Right lobe of liver (tissue), 6 donors: ENCODE results near the gene QPCT. TPM values are rescaled to one million over a fixed set of nuclear protein-coding genes. Genes with fewer than 3 reads are reported as not detected.

Experiments
- ATAC-seq, 4 donors: fragments of 200-7000 bp; cut with Tn5 transposase; one replicate each; pipeline ENCODE4 v1.9.1; 2020; ENCODE audit warnings: mild to moderate bottlenecking in 4 of 4, moderate library complexity in 4 of 4
- DNase-seq, 3 donors: peaks; one replicate each; pipeline ENCODE4 v3.0.0-alpha.2; 2020
- H3K27ac ChIP-seq, 3 donors: fragments of 200-600 bp; one replicate each; pipeline ENCODE4 v1.8.0; 2022
- H3K27me3 ChIP-seq, 2 donors: fragments of 200-600 bp; one replicate each; pipeline ENCODE4 v1.8.0; 2022
- H3K36me3 ChIP-seq, 4 donors: fragments of 200-600 bp; sonication (generic) in 1 of 4; one replicate each; pipeline versions ENCODE4 v1.5.1 to v1.8.0; 2017 to 2022; ENCODE audit warnings: control low read depth in 1 of 4
- H3K4me1 ChIP-seq, 4 donors: fragments of 200-600 bp; sonication (generic) in 1 of 4; one replicate each; pipeline versions ENCODE4 v1.5.1 to v1.8.0; 2017 to 2022; ENCODE audit warnings: control low read depth in 1 of 4
- H3K4me3 ChIP-seq, 3 donors: fragments of 200-600 bp; one replicate each; pipeline ENCODE4 v1.8.0; 2022
- H3K9me3 ChIP-seq, 4 donors: fragments of 200-600 bp; sonication (generic) in 1 of 4; one replicate each; pipeline versions ENCODE4 v1.5.1 to v1.8.0; 2017 to 2022; ENCODE audit warnings: control low read depth in 1 of 4
- POLR2A ChIP-seq: fragments of 450-650 bp; IDR thresholded peaks from one replicate; pipeline ENCODE4 v1.6.1; 2017; ENCODE audit warnings: antibody characterized with exemption, mild to moderate bottlenecking
- WGBS: methylation state at CpG from one replicate; pipeline ENCODE4 v1.1.6; 2018; ENCODE audit warnings: low coverage, low lambda C conversion rate; ENCODE audit not compliant: insufficient coverage; ENCODE audit errors: missing lambda C conversion rate; 5-methylcytosine and 5-hydroxymethylcytosine counted together
- intact Hi-C, 2 donors: fragments of 100-400 bp; cut with DNase I; formaldehyde crosslinking; loops; one replicate each; pipeline versions ENCODE4 v1.11.2 to v1.14.1; 2022
- small RNA-seq, 2 experiments: library from RNA; depleted of rRNA; stranded (forward); fragments of <200 nt; gene quantifications; one replicate each; pipeline ENCODE3, GENCODE V24; 2016
- total RNA-seq, 6 experiments: library from RNA; depleted of rRNA in 2 of 6; stranded (reverse); fragments of >200 nt in 2 of 6; fragmentation: NEBNext Ultra II Directional in 3 of 6; extraction: Animal tissue kit (Norgen Biotek cat#: 25700) in 3 of 6; gene quantifications; one replicate each; pipeline versions ENCODE4 v1.1.0 to v1.2.4, GENCODE V29; 2016 to 2023
- TF ChIP-seq, protein P1 (sequence below), 4 donors: fragments of 200-600 bp in 3 of 4; fragments of 450-650 bp in 1 of 4; IDR thresholded peaks; one replicate each; pipeline versions ENCODE4 v1.5.1 to v1.8.0; 2016 to 2022; ENCODE audit warnings: antibody characterized with exemption in 4 of 4, mild to moderate bottlenecking in 2 of 4
- donor health status: DM: no; HTN: yes; CAD: no.
- donor health status: DM: no; HTN: no; CAD: no.
- donor health status: DM: no; HTN: no; CAD: no.
- donor health status: DM: no; HTN: yes; CAD: no.
- donor health status: DM: no; HTN: yes; CAD: no.

The QPCT gene
- total RNA-seq, 6 experiments from 2014 or later, result 0.55 to 1.5 (median 1.1) TPM

- ATAC-seq (no peak), DNase-seq (no peak)
- 89% methylated on average over 3 of the region's 4 CpGs for WGBS
- no peaks in the 10 kb centered on the region for H3K9me3 ChIP-seq
- H3K27ac ChIP-seq, result no peak overlapping the region
- intact Hi-C loops, result no loop called here
- H3K4me3 ChIP-seq, result no peak overlapping the region
- no peaks in the 10 kb centered on the region for H3K27me3 ChIP-seq
- no peaks in the 10 kb centered on the region for H3K36me3 ChIP-seq
- H3K4me1 ChIP-seq, result no peaks in the 10 kb centered on the region
- no peak for TF ChIP-seq POLR2A
- TF ChIP-seq, protein P1, sequence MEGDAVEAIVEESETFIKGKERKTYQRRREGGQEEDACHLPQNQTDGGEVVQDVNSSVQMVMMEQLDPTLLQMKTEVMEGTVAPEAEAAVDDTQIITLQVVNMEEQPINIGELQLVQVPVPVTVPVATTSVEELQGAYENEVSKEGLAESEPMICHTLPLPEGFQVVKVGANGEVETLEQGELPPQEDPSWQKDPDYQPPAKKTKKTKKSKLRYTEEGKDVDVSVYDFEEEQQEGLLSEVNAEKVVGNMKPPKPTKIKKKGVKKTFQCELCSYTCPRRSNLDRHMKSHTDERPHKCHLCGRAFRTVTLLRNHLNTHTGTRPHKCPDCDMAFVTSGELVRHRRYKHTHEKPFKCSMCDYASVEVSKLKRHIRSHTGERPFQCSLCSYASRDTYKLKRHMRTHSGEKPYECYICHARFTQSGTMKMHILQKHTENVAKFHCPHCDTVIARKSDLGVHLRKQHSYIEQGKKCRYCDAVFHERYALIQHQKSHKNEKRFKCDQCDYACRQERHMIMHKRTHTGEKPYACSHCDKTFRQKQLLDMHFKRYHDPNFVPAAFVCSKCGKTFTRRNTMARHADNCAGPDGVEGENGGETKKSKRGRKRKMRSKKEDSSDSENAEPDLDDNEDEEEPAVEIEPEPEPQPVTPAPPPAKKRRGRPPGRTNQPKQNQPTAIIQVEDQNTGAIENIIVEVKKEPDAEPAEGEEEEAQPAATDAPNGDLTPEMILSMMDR (IDR thresholded peaks at IDR 0.05), result no peak
Measured at GRCh38 chr2:37422816-37423215, 78.4 kb downstream of the QPCT start.

Small RNA genes lying within 50 kb of the gene (small RNA-seq; reads per million reads assigned to genes)
- gene RNU6-939P, result 0 reads per million in 2 experiments

Other genes starting within 250 kb of the QPCT start
- 10 to 100 TPM; 10.2 to 19.0 (median 13.3) TPM for gene EIF2AK2, start 187.7 kb upstream of the QPCT start, total RNA-seq
- gene SULT6B1, start 156.0 kb upstream of the QPCT start, total RNA-seq, result not detected
- gene CEBPZOS, start 148.1 kb upstream of the QPCT start, total RNA-seq, result 10 to 100 TPM; 10.7 to 26.6 (median 18.1) TPM
- 10 to 100 TPM; 13.3 to 29.3 (median 20.0) TPM for gene CEBPZ, start 113.0 kb upstream of the QPCT start, total RNA-seq
- 10 to 100 TPM in 3 of 6 experiments, 1 to 10 TPM in 3; 7.5 to 12.5 (median 10.1) TPM for gene NDUFAF7, start 113.0 kb upstream of the QPCT start, total RNA-seq
- gene PRKD3, start 19.8 kb upstream of the QPCT start, total RNA-seq, result 10 to 100 TPM in 4 of 6 experiments, 1 to 10 TPM in 2; 8.4 to 15.2 (median 10.9) TPM